BLaER1 treated with 17β-estradiol and CSF1 and Interleukin-3, amounts not matched to agents 10 nM and 100 nM (cell line): ENCODE results near the gene STRIP2.
"Not testable (repeated sequence)": the region's sequence is repeated elsewhere in the genome, so short reads cannot be mapped to it uniquely, and the experiment has no call there.

Experiments
- H3K27ac ChIP-seq, 11 experiments: shearing (Covaris generic); formaldehyde crosslinking; 2 replicates each; pipeline ENCODE4 v1.8.1; 2022
- H3K27me3 ChIP-seq, 11 experiments: shearing (Covaris generic); formaldehyde crosslinking; 2 replicates each; pipeline ENCODE4 v1.8.1; 2022
- H3K36me3 ChIP-seq, 11 experiments: shearing (Covaris generic); formaldehyde crosslinking; 2 replicates each; pipeline ENCODE4 v1.8.1; 2022
- H3K4me1 ChIP-seq, 10 experiments: shearing (Covaris generic); formaldehyde crosslinking; 2 replicates each; pipeline ENCODE4 v1.8.1; 2022
- H3K4me2 ChIP-seq, 11 experiments: shearing (Covaris generic); formaldehyde crosslinking; 2 replicates each; pipeline ENCODE4 v1.8.1; 2022
- H3K4me3 ChIP-seq, 10 experiments: shearing (Covaris generic); formaldehyde crosslinking; 2 replicates each; pipeline ENCODE4 v1.8.1; 2022
- H3K9ac ChIP-seq, 11 experiments: shearing (Covaris generic); formaldehyde crosslinking; 2 replicates each; pipeline ENCODE4 v1.8.1; 2022
- H3K9me3 ChIP-seq, 11 experiments: shearing (Covaris generic); formaldehyde crosslinking; replicated peaks in 1 of 11; 2 replicates each; pipeline ENCODE4 v1.8.1; 2022
- H4K20me1 ChIP-seq, 11 experiments: shearing (Covaris generic); formaldehyde crosslinking; 2 replicates each; pipeline ENCODE4 v1.8.1; 2022
- Cebpa-rat ChIP-seq, 11 experiments: shearing (Covaris generic); IDR thresholded peaks; 2 replicates each; pipeline ENCODE4 v1.8.1; 2022

STRIP2 gene

DNA sequence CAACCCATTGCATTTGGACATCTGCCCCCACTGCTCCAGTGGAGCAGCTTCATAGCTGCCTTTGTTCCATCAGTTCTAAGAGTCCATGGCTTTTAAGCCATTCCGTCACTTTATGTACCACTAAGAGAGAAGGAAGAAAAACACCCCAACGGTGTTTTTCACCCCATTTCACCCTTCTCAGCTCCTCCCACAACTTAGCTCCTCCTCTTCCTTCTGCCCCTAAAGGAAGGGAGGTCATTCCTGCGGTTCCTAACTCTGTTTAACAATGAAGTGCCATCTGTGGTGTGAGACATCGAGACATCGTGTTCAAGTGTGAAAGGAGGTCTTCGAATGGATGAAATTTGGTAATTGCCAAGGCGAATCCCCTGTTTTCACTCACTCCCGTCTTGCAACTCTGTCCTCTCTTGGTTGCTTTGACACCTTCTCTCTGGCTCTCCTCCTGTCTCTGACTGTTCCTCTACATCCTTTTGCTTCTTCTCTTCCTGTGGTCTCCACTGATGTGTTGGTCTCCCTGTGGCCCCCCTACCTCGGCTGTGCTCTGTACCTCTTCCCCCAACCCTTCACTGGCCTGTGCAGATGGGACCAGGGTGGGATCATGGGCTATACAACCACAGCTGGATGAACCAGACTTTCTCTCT, 91.1 kb downstream of the STRIP2 start:
- peaks cover 0 to 17% (median 3%) of the 10 kb centered on the region in 10 experiments; a peak in 8 of 20 replicates for H3K4me1 ChIP-seq
- H3K4me3 ChIP-seq: no peak overlapping the region
- H3K27ac ChIP-seq: peak overlapping the region in 1 of 11 experiments; percentile 3; a peak in 2 of 22 replicates
- H3K4me2 ChIP-seq: peak overlapping the region in 3 of 11 experiments; percentile 2 to 21 (median 18); a peak in 3 of 22 replicates
- H3K9ac ChIP-seq: no peak overlapping the region
- no peaks in the 10 kb centered on the region for H4K20me1 ChIP-seq
- no peaks in the 10 kb centered on the region for H3K27me3 ChIP-seq
- no peak for TF ChIP-seq Cebpa-rat (IDR thresholded peaks at IDR 0.05)
- no peaks in the 10 kb centered on the region for H3K9me3 ChIP-seq
- no peaks in the 10 kb centered on the region for H3K36me3 ChIP-seq

DNA sequence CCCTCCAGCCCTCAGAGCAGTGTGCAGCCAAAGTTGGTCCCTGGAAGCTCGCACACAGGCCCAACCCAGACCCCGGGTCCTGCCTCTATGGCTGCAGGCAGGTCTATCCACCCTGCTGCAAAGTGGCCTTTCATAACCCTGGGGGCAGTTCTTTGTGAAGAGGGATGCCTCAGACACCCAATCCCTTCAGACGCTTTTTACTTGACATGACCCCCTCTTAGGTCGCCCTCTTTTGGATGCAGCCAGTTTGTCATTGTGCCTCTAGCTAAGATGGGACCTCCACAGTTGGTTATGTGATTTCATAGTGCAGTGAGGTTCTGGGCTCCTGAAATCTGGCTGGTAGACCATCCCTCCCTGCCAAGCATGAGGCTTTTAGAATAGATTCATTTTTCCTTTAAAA, 95.4 kb downstream of the STRIP2 start:
- Histone ChIP-seq H3K27me3 (no peaks in the 10 kb centered on the region), H3K4me1 (peaks cover 0 to 21% (median under 1%) of the 10 kb centered on the region in 10 experiments; a peak in 6 of 20 replicates), H3K9ac (no peak overlapping the region), H3K36me3 (no peaks in the 10 kb centered on the region), H3K4me3 (no peak overlapping the region), H3K4me2 (no peak overlapping the region), H3K9me3 (no peaks in the 10 kb centered on the region), H3K27ac (no peak overlapping the region), H4K20me1 (no peaks in the 10 kb centered on the region)
- no peak for TF ChIP-seq Cebpa-rat (IDR thresholded peaks at IDR 0.05)

- H3K36me3 ChIP-seq: no peaks in the 10 kb centered on the region
- H3K27me3 ChIP-seq: no peaks in the 10 kb centered on the region
- no peak overlapping the region for H3K4me3 ChIP-seq
- no peak for TF ChIP-seq Cebpa-rat (IDR thresholded peaks at IDR 0.05)
- no peak overlapping the region for H3K9ac ChIP-seq
- H3K27ac ChIP-seq: no peak overlapping the region
- H3K4me2 ChIP-seq: no peak overlapping the region
- peaks cover 0 to 22% (median 5%) of the 10 kb centered on the region in 10 experiments; a peak in 7 of 20 replicates for H3K4me1 ChIP-seq
- H4K20me1 ChIP-seq: no peaks in the 10 kb centered on the region
- no peaks in the 10 kb centered on the region for H3K9me3 ChIP-seq
Measured at GRCh38 chr7:129530795-129531391, 96.7 kb downstream of the STRIP2 start.

- no peaks in the 10 kb centered on the region for H3K36me3 ChIP-seq
- no peak overlapping the region for H3K27ac ChIP-seq
- no peaks in the 10 kb centered on the region for H3K9me3 ChIP-seq
- peaks cover 0 to 29% (median 5%) of the 10 kb centered on the region in 10 experiments; a peak in 9 of 20 replicates for H3K4me1 ChIP-seq
- no peak overlapping the region for H3K4me3 ChIP-seq
- H3K27me3 ChIP-seq: no peaks in the 10 kb centered on the region
- H4K20me1 ChIP-seq: no peaks in the 10 kb centered on the region
- no peak overlapping the region for H3K4me2 ChIP-seq
- TF ChIP-seq Cebpa-rat (IDR thresholded peaks at IDR 0.05): no peak
- no peak overlapping the region for H3K9ac ChIP-seq
Measured at GRCh38 chr7:129531721-129532120, 97.5 kb downstream of the STRIP2 start.

- no peak overlapping the region for H3K27ac ChIP-seq
- no peak for TF ChIP-seq Cebpa-rat (IDR thresholded peaks at IDR 0.05)
- peaks cover 0 to 29% (median 5%) of the 10 kb centered on the region in 10 experiments; a peak in 9 of 20 replicates for H3K4me1 ChIP-seq
- H3K9me3 ChIP-seq: no peaks in the 10 kb centered on the region
- no peak overlapping the region for H3K4me3 ChIP-seq
- H3K36me3 ChIP-seq: no peaks in the 10 kb centered on the region
- no peak overlapping the region for H3K9ac ChIP-seq
- no peaks in the 10 kb centered on the region for H4K20me1 ChIP-seq
- H3K4me2 ChIP-seq: no peak overlapping the region
- H3K27me3 ChIP-seq: no peaks in the 10 kb centered on the region
Measured at GRCh38 chr7:129532375-129532774, 98.1 kb downstream of the STRIP2 start.

- H3K4me3 ChIP-seq, H3K9ac ChIP-seq, H4K20me1 ChIP-seq, H3K27me3 ChIP-seq, H3K9me3 ChIP-seq, H3K36me3 ChIP-seq: not testable (repeated sequence)
- Histone ChIP-seq H3K27ac (peak overlapping the region in 1 of 11 experiments; percentile 26; a peak in 2 of 22 replicates), H3K4me1 (peaks cover 0 to 29% (median 5%) of the 10 kb centered on the region in 10 experiments; a peak in 9 of 20 replicates), H3K4me2 (peak overlapping the region in 1 of 11 experiments; percentile 14; a peak in 2 of 22 replicates)
Measured at GRCh38 chr7:129534558-129535274, 100.5 kb downstream of the STRIP2 start.

GRCh38 chr7:129535896-129536295, 101.7 kb downstream of the STRIP2 start:
- Histone ChIP-seq H3K9me3 (no peaks in the 10 kb centered on the region), H4K20me1 (no peaks in the 10 kb centered on the region), H3K4me3 (no peak overlapping the region), H3K27ac (no peak overlapping the region), H3K4me2 (peak overlapping the region in 6 of 11 experiments; percentile 9 to 37 (median 24); a peak in 8 of 22 replicates), H3K4me1 (peaks cover 0 to 27% (median 5%) of the 10 kb centered on the region in 10 experiments; a peak in 9 of 20 replicates), H3K36me3 (no peaks in the 10 kb centered on the region), H3K27me3 (no peaks in the 10 kb centered on the region), H3K9ac (no peak overlapping the region)
- no peak for TF ChIP-seq Cebpa-rat (IDR thresholded peaks at IDR 0.05)

- Histone ChIP-seq H3K4me3 (no peak overlapping the region), H3K4me2 (peak overlapping the region in 3 of 11 experiments; percentile 9 to 37 (median 9); a peak in 2 of 22 replicates), H3K9ac (no peak overlapping the region), H3K27ac (no peak overlapping the region; a peak in 1 of 22 replicates), H3K9me3 (no peaks in the 10 kb centered on the region), H3K27me3 (no peaks in the 10 kb centered on the region), H4K20me1 (no peaks in the 10 kb centered on the region), H3K36me3 (no peaks in the 10 kb centered on the region), H3K4me1 (peaks cover 0 to 27% (median 5%) of the 10 kb centered on the region in 10 experiments; a peak in 9 of 20 replicates)
- TF ChIP-seq Cebpa-rat (IDR thresholded peaks at IDR 0.05): no peak
Measured at GRCh38 chr7:129536323-129536722, 102.1 kb downstream of the STRIP2 start.
